HCT116 (cell line): Measurements from ENCODE around the gene CCDC82. TPM values are rescaled to one million over a fixed set of nuclear protein-coding genes. Genes with fewer than 3 reads are reported as not detected.

Experiments used
- ATAC-seq: fragments of 200-7000 bp; cut with Tn5 transposase; 2 replicates; pipeline ENCODE4 v1.9.1; 2020; ENCODE audit warnings: mild to moderate bottlenecking, moderate library complexity
- BruUV-seq: library from RNA; stranded (reverse); fragments of 400-500 nt; replicated peaks from 2 replicates; lab custom pipeline; 2021; lab: Mats Ljungman, UMichigan
- CTCF ChIA-PET: fragments of 300-600 bp; sonication (Branson Sonifier 250); formaldehyde crosslinking; loops from one replicate; lab custom pipeline; 2021; ENCODE audit warnings: antibody characterized with exemption; lab: Charles Lee
- POLR2A ChIA-PET: fragments of 300-600, 350-600 bp; sonication (Branson Sonifier 250); formaldehyde crosslinking; loops from one replicate; lab custom pipeline; 2021; ENCODE audit warnings: antibody characterized with exemption; lab: Charles Lee
- RAD21 ChIA-PET, 2 experiments: fragments of 300-600 bp; sonication (Branson Sonifier 250); formaldehyde crosslinking; loops; one replicate each; lab custom pipeline; 2023; ENCODE audit warnings: low total read pairs in 2 of 2; ENCODE audit not compliant: uncharacterized antibody in 2 of 2, unreplicated experiment in 2 of 2, low non-redundant PET in 1 of 2; lab: Charles Lee
- DNase-seq: peaks from one replicate; pipeline ENCODE4 v3.0.0-alpha.2; 2010; ENCODE audit warnings: low read depth, low spot score
- H2AFZ ChIP-seq: fragments of 200-600 bp; shearing (Covaris generic), sonication (generic); 2 replicates; pipeline ENCODE4 v1.6.1; 2017; ENCODE audit warnings: low read depth, mixed run types, mixed read lengths, antibody characterized with exemption, low read length; ENCODE audit not compliant: poor library complexity, severe bottlenecking
- H3K27ac ChIP-seq: 2 replicates; pipeline ENCODE4 v1.5.1; 2012; ENCODE audit warnings: low read depth, low read length
- H3K27me3 ChIP-seq: fragments of 200-600 bp; sonication (generic); 2 replicates; pipeline ENCODE4 v1.6.1; 2016; ENCODE audit warnings: mixed run types, low read length, mixed read lengths; ENCODE audit not compliant: insufficient read depth
- H3K36me3 ChIP-seq, 2 experiments: fragments of 200-500 bp in 1 of 2; fragments of 200-600 bp in 1 of 2; sonication (Bioruptor generic) in 1 of 2; sonication (generic) in 1 of 2; 2 replicates each; pipeline versions ENCODE4 v1.5.1 to v1.6.1; 2014 to 2016; ENCODE audit warnings: low read length in 2 of 2, inconsistent platforms in 1 of 2, mixed read lengths in 1 of 2, mixed run types in 1 of 2; ENCODE audit not compliant: insufficient read depth in 2 of 2, control insufficient read depth in 1 of 2
- H3K4me1 ChIP-seq, 2 experiments: fragments of 200-600 bp in 1 of 2; sonication (generic) in 1 of 2; 2 replicates each; pipeline versions ENCODE4 v1.5.1 to v1.6.1; 2012 to 2017; ENCODE audit warnings: low read length in 2 of 2, inconsistent platforms in 1 of 2, mild to moderate bottlenecking in 1 of 2, mixed read lengths in 1 of 2, mixed run types in 1 of 2, moderate library complexity in 1 of 2; ENCODE audit not compliant: insufficient read depth in 2 of 2, control insufficient read depth in 1 of 2
- H3K4me2 ChIP-seq: fragments of 200-600 bp; sonication (generic); 2 replicates; pipeline ENCODE4 v1.6.1; 2017; ENCODE audit warnings: mixed run types, low read length, mixed read lengths
- H3K4me3 ChIP-seq, 2 experiments: fragments of 200-600 bp in 1 of 2; sonication (generic) in 1 of 2; replicated peaks in 1 of 2; 2 replicates each; pipeline ENCODE4 v1.5.1; 2011 to 2016; ENCODE audit warnings: low read length in 2 of 2, control low read depth in 1 of 2, low read depth in 1 of 2, mild to moderate bottlenecking in 1 of 2, mixed read lengths in 1 of 2, mixed run types in 1 of 2
- H3K79me2 ChIP-seq: fragments of 200-600 bp; sonication (generic); 2 replicates; pipeline ENCODE4 v1.6.1; 2017; ENCODE audit warnings: mild to moderate bottlenecking, mixed run types, low read length, moderate library complexity, mixed read lengths; ENCODE audit not compliant: insufficient read depth
- H3K9ac ChIP-seq: fragments of 200-600 bp; sonication (generic); 2 replicates; pipeline ENCODE4 v1.6.1; 2016; ENCODE audit warnings: low read length, mixed read lengths
- H3K9me2 ChIP-seq: fragments of 200-600 bp; sonication (generic), shearing (Covaris generic); 2 replicates; pipeline ENCODE4 v1.6.1; 2017; ENCODE audit warnings: mixed run types, mild to moderate bottlenecking, moderate library complexity; ENCODE audit not compliant: insufficient read depth
- H3K9me3 ChIP-seq, 2 experiments: fragments of 200-500 bp in 1 of 2; fragments of 200-600 bp in 1 of 2; sonication (Bioruptor generic) in 1 of 2; sonication (generic) in 1 of 2; 2 replicates each; pipeline ENCODE4 v1.6.1; 2014 to 2017; ENCODE audit warnings: low read length in 2 of 2, mixed read lengths in 2 of 2, inconsistent platforms in 1 of 2, low read depth in 1 of 2, mild to moderate bottlenecking in 1 of 2, mixed run types in 1 of 2, moderate library complexity in 1 of 2; ENCODE audit not compliant: control insufficient read depth in 1 of 2, insufficient read depth in 1 of 2
- H4K20me1 ChIP-seq: fragments of 200-600 bp; sonication (generic), shearing (Covaris generic); 2 replicates; pipeline ENCODE4 v1.6.1; 2017; ENCODE audit warnings: mixed run types, mild to moderate bottlenecking, moderate library complexity; ENCODE audit not compliant: insufficient read depth
- ELF1 ChIP-seq: IDR thresholded peaks from 2 replicates; pipeline ENCODE4 v1.6.1; 2012; ENCODE audit warnings: low read depth, borderline replicate concordance
- EZH2 ChIP-seq: fragments of 200-600 bp; sonication (generic); IDR thresholded peaks from 2 replicates; pipeline ENCODE4 v1.6.1; 2017; ENCODE audit warnings: antibody characterized with exemption, mixed run types
- EZH2phosphoT487 ChIP-seq: fragments of 200-600 bp; IDR thresholded peaks from 2 replicates; pipeline ENCODE4 v1.6.1; 2018; ENCODE audit warnings: antibody characterized with exemption, borderline replicate concordance
- FOSL1 ChIP-seq: IDR thresholded peaks from 2 replicates; pipeline ENCODE4 v1.6.1; 2012; ENCODE audit warnings: low read depth
- POLR2A ChIP-seq: IDR thresholded peaks from 2 replicates; pipeline ENCODE4 v1.7.0; 2011; ENCODE audit warnings: borderline replicate concordance; ENCODE audit not compliant: insufficient read depth, insufficient read length; ENCODE audit errors: extremely low read depth
- POLR2AphosphoS5 ChIP-seq: IDR thresholded peaks from 2 replicates; pipeline ENCODE4 v1.6.1; 2011; ENCODE audit warnings: mild to moderate bottlenecking, low read depth, low read length, moderate library complexity
- RAD21 ChIP-seq: IDR thresholded peaks from 2 replicates; pipeline ENCODE4 v1.6.1; 2012; ENCODE audit warnings: low read depth, mild to moderate bottlenecking
- REST ChIP-seq: IDR thresholded peaks from 2 replicates; pipeline ENCODE4 v1.6.1; 2012; ENCODE audit warnings: low read depth
- SIN3A ChIP-seq: IDR thresholded peaks from 2 replicates; pipeline ENCODE4 v1.6.1; 2012; ENCODE audit warnings: low read depth
- SP1 ChIP-seq: IDR thresholded peaks from 2 replicates; pipeline ENCODE4 v1.6.1; 2012; ENCODE audit warnings: low read depth
- SRF ChIP-seq: IDR thresholded peaks from 2 replicates; pipeline ENCODE4 v1.6.1; 2012; ENCODE audit warnings: low read depth
- TCF7L2 ChIP-seq: IDR thresholded peaks from 2 replicates; pipeline ENCODE4 v1.7.0; 2011; ENCODE audit warnings: borderline replicate concordance, inconsistent platforms; ENCODE audit not compliant: insufficient read depth, insufficient read length; ENCODE audit errors: extremely low read depth
- YY1 ChIP-seq: IDR thresholded peaks from 2 replicates; pipeline ENCODE4 v1.6.1; 2011; ENCODE audit warnings: low read length, low read depth, moderate library complexity, mild to moderate bottlenecking; ENCODE audit not compliant: insufficient replicate concordance; ENCODE audit errors: extremely low read depth
- ZFX ChIP-seq: fragments of 450-650 bp; IDR thresholded peaks from 2 replicates; pipeline ENCODE4 v1.6.1; 2017
- ZNF274 ChIP-seq: fragments of 200-500 bp; sonication (Bioruptor generic); IDR thresholded peaks from 2 replicates; pipeline ENCODE4 v1.6.1; 2014; ENCODE audit warnings: mild to moderate bottlenecking, low read depth, low read length, inconsistent platforms
- intact Hi-C: fragments of 100-400 bp; cut with micrococcal nuclease; formaldehyde crosslinking; loops from 2 replicates; pipeline ENCODE4 v1.10.0; 2022
- total RNA-seq: library from RNA; stranded (reverse); gene quantifications from one replicate; pipeline ENCODE4 v1.2.1, GENCODE V29; 2021; ENCODE audit not compliant: unreplicated experiment
- TF ChIP-seq, protein P1 (sequence below): IDR thresholded peaks from 2 replicates; pipeline ENCODE4 v1.6.1; 2012
- TF ChIP-seq, protein P2 (sequence below): IDR thresholded peaks from 2 replicates; pipeline ENCODE4 v1.6.1; 2012

Gene CCDC82
- total RNA-seq, 1 experiment from 2014 or later = 11.2 TPM

DNA sequence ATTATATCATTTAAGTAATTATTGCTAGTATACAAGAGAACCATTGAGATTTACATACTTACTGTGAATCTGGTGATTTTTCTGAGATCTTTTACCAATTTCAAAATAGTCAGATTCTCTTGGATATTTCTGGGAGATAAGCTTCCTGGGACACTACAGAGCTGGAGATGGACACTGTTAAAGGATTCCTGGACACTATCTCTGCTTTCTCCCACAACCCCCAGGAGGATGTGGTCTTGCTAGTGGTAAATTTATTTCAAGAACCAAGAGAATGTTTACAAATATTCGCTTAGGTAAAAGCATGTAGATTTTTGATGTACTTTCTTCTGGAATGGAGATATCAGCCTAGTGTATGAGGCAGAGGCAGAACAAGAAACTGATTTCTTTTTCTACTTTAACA lies 12.9 kb downstream of the CCDC82 start:
- intact Hi-C loops = no loop called here

More for the DNA sequence above, 12.9 kb downstream of the CCDC82 start:
- Histone ChIP-seq H3K27me3 (no peaks in the 10 kb centered on the region), H3K9ac (no peak overlapping the region), H4K20me1 (no peaks in the 10 kb centered on the region), H3K36me3 (no peaks in the 10 kb centered on the region), H2AFZ (no peak overlapping the region), H3K27ac (no peak overlapping the region), H3K9me2 (no peaks in the 10 kb centered on the region), H3K4me2 (no peak overlapping the region), H3K4me3 (no peak overlapping the region), H3K79me2 (no peaks in the 10 kb centered on the region), H3K9me3 (no peaks in the 10 kb centered on the region), H3K4me1 (no peaks in the 10 kb centered on the region)
- TF ChIP-seq YY1 = no peak
- no peak for TF ChIP-seq SP1
- no peak for TF ChIP-seq ZNF274
- no peak for TF ChIP-seq POLR2AphosphoS5
- TF ChIP-seq FOSL1 = no peak
- TF ChIP-seq, protein P1, sequence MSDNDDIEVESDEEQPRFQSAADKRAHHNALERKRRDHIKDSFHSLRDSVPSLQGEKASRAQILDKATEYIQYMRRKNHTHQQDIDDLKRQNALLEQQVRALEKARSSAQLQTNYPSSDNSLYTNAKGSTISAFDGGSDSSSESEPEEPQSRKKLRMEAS = no peak
- no peak for TF ChIP-seq EZH2phosphoT487
- no peak for TF ChIP-seq REST
- TF ChIP-seq, protein P2, sequence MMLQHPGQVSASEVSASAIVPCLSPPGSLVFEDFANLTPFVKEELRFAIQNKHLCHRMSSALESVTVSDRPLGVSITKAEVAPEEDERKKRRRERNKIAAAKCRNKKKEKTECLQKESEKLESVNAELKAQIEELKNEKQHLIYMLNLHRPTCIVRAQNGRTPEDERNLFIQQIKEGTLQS = no peak
- TF ChIP-seq EZH2 = no peak
- no peak for TF ChIP-seq TCF7L2
- no peak for TF ChIP-seq SRF
- TF ChIP-seq POLR2A = no peak
- TF ChIP-seq ELF1 = no peak
- no peak for TF ChIP-seq SIN3A
- no peak for TF ChIP-seq RAD21
- no peak for TF ChIP-seq ZFX
- ATAC-seq = no peak
- RAD21 ChIA-PET = no interaction called here
- CTCF ChIA-PET = no interaction called here
- no TSS peak for BruUV-seq
- DNase-seq = no peak
- POLR2A ChIA-PET = no interaction called here
